Measurements from ENCODE around the gene ZNF200. TPM values are rescaled to one million over a fixed set of nuclear protein-coding genes. Genes with fewer than 3 reads are reported as not detected.
"Not testable (repeated sequence)": the region's sequence is repeated elsewhere in the genome, so short reads cannot be mapped to it uniquely, and the experiment has no call there.

Gene ZNF200, protein sequence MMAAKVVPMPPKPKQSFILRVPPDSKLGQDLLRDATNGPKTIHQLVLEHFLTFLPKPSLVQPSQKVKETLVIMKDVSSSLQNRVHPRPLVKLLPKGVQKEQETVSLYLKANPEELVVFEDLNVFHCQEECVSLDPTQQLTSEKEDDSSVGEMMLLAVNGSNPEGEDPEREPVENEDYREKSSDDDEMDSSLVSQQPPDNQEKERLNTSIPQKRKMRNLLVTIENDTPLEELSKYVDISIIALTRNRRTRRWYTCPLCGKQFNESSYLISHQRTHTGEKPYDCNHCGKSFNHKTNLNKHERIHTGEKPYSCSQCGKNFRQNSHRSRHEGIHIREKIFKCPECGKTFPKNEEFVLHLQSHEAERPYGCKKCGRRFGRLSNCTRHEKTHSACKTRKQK
- 1 to 10 TPM; 5.7 to 8.8 TPM for total RNA-seq
- long read RNA-seq, full-length matches to known transcripts: 8 of 10 reads
- long read RNA-seq, partial matches to known transcripts: 0 of 10 reads
- long read RNA-seq, other reads (novel, unspliced or antisense): 2 of 10 reads

DNA sequence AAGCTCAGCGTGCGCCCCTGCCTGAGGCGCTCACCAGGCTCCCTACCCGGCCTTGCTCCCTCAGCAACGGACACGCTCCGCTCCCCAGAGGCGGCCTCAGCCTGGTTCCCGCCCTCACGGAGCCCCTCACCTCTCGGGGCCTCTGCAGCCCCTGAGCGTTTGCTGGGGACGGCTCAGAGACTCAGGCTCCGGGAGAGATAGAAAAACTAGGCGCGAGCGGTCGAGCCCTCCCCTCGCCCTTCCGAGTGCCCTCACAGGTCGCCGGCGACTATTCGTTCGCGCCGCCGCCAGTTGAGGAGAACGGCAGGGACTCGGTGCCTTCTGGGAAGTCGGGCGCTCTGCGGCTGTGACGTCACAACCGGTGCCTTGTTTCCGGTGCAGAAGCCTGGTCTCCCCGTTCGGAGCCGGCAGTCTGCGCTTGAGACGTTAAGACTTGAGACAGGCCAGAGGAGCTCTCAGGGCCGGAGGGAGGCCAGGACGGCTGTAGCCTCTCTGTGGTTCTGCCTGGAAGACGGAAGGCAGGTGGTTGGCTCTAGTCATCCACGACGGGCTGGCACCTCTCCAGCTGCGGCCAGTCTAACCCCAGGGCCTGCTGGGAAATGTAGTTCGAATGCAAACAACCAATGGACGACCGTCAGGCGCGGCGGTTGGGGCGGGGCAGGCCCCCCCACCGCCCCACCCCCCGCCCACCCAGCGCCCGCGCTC, at the start of gene ZNF200:
Gene ZNF200, minus strand, starts transcription at position 302 of the 705 bp plus-strand sequence. CDS start 1,403 bp downstream, outside the sequence.
- peak; percentile 99 for DNase-seq
- intact Hi-C loops (cut with DNase I): no loop called here
- ATAC-seq: peak; percentile 99 to 100

DNA sequence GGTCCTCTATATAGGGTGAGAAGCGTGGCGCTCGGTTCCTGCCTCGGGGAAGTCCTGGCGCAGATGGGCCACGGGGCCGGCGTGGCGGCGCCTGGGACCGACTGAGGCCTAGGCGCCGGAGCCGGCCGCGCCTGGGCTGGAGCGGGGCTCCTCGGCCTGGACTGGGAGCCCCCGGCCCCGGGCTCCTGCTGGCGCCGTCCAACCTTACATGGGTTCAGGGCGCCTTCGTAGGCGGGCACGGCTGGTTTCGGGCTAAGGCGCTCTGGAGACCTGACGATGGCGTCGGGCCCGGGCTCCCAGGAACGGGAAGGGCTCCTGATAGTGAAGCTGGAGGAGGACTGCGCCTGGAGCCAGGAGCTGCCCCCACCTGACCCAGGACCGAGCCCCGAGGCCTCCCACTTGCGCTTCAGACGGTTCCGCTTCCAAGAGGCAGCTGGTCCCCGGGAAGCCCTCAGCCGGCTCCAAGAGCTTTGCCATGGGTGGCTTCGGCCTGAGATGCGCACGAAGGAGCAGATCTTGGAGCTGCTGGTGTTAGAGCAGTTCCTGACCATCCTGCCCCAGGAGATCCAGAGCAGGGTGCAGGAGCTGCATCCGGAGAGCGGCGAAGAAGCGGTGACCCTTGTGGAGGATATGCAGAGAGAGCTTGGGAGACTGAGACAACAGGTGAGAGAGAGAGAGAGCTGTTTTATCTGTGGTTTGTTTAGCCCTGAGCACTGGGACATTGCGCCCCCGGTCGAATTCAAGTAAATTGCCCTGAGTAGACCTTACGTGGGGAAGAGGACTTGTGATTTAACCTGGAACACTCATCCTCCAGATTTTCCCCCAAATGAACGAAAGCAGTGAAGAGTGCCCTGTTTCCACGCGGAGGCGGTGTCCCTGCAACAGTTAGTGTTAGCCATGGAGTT, 48.8 kb upstream of the ZNF200 start:
- ATAC-seq: no peak
- DNase-seq: peak; percentile 42
- intact Hi-C loops (cut with DNase I): no loop called here

DNA sequence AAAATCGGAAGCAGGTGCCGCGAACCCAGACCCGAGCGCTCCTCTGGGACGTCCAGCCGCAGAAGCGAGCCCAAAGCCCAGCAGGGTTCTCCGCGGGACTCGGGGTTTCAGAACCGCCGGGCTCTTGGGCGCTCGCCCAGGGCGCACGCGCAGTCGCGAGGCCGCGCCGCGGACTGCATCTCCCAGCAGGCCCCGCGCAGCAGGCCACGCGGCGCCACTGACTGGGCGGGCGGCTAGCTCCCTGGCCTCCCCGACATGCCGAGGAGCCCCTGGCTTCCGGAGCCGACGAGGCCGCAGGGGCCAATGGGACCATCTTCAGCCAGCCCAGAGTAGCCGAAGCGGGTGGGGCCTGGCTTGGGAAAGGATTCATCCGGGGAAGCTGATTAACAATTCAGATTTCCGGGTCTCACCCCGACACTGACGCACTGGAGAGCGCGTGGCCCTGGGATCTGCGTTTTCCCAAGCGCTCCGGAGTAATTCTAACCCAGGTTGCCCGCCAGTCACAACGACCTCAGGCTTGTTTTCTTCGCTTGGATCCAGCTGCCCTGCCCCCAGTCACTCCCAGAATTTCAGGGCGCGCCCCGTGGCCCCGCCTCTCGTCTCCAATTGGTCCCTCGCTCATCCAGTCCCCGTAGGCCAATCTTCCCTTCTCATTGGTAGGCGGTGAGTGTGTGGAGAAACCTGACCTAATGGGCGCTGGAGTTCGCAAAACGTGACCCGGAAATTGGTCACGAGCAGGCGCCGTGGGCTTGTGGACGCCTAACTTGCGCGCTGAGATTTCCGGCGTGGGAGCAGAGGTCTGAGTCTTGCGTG, 48.0 kb upstream of the ZNF200 start, which contains the start of gene ZNF263:
Gene ZNF263, plus strand, starts transcription at position 762 of the 813 bp plus-strand sequence. CDS start 328 bp downstream, outside the sequence.
- ATAC-seq: peak; percentile 95 to 97
- intact Hi-C loops (cut with DNase I): no loop called here
- DNase-seq: peak; percentile 96

DNA sequence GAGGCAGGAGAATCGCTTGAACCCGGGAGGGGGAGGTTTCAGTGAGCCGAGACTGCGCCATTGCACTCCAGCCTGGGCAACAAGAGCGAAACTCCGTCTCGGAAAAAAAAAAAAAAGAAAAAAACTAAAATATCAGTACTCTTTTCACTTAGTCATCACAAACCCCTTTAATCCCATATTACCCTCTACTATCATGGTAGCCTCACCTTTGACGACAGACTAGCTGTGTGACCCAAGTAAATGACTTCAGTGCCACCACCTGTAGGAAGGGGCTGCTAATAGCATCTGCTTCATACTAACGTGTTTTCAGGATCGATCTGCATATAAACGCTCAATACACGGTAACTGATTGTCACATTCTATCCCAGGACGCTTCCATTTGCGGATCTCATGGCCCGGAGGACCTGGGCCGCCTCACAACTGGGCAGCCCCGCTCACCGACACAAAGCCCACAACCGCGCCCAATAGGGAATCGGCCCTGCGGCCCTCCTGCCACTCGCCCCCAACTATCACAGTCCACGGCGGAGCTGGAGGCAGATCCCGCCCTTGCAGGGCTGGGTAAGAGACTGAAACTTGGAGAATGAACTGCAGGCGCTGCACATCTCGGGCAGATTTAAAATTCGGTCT, 47.3 kb upstream of the ZNF200 start:
- DNase-seq: no peak
- peak; percentile 32 to 61 for ATAC-seq
- intact Hi-C loops (cut with DNase I): no loop called here

DNA sequence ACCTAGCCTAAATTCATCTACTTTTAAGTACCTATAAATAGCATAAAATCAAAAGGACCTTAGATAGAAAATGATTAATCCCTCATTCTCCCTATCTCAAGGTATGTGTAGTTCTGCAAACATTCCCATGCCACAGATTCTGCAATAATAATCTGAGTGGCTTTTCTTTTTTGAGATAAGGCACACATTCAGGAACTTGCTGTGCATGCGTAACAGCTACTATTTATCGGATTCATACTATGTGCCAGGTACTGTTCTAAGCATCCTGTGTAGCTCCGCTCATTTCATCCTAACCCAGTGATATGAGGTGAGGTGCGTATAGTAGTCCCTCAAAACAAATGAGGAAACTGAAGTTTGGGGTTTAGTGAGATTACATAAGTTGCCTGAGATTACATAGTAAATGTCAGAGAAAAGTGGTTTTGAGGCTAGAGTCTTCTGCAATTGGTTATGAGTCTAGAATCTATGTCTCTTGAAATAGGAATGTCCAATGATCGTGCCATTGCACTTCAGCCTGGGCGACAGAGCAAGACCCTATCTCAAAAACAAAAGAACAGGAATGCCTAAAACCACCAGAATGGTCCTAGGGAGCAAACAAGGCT, 46.4 kb upstream of the ZNF200 start:
- intact Hi-C loops (cut with DNase I): no loop called here
- DNase-seq (no peak), ATAC-seq (no peak)

DNA sequence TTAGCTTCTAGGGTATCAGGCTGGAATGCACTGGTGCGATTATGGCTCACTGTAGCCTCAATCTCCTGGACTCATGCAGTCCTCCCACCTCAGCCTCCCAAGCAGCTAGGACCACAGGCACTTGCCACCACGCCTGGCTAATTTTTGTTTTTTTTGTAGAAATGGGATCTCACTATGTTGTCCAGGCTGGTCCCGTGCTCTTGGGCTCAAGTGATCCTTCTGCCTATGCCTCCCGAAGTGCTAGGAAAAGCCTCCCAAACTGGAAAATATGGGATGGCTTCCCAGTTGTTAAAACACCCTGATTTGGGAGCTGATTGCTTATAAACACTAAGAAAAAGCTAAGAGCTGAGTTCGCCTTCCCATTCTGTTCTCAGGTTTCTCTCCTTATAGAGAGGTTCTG, 41.7 kb upstream of the ZNF200 start:
- ATAC-seq (no peak), DNase-seq (no peak)
- intact Hi-C loops (cut with DNase I): no loop called here

DNA sequence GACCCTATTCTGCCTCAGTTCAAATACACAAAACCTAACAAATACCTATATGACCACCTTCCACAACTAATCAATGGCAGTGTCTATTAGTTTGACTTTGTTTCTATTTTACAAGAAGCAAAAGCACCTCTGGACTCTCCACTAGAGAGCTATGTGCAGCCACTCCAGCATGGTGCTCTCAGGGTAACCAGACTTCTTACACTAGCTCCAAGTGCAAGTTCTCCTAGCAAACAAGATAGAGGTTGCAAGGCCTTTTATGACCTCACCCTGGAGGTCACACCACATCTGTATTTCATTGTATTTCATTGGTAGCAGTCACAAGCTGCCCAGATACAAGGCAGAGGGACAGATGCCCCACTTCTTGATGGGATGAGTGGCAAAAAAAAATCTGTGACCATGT, 40.0 kb upstream of the ZNF200 start:
- DNase-seq (no peak), ATAC-seq (no peak)

DNA sequence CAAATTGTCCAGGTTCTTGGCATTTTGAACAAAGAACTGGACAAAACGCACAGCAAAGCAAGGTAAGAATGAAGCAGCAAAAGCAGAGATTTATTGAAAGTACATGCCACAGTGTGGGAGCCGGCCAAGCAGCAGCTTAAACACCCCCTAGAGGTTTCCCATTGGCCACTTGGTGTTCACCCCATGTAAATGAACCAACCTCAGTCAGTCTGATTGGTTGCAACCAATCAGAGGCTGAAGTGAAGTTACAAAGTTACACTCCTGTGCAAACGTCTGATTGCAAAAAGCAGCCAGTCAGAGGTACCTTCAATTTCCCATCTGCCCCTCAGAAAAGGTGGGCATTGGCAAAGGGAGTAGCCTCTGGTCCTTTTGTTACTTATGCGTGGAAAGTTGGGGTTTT, 39.5 kb upstream of the ZNF200 start:
- no peak for ATAC-seq
- intact Hi-C loops (cut with DNase I): no loop called here
- DNase-seq: no peak

More for the DNA sequence above, 40.0 kb upstream of the ZNF200 start:
- intact Hi-C loops (cut with DNase I): no loop called here

DNA sequence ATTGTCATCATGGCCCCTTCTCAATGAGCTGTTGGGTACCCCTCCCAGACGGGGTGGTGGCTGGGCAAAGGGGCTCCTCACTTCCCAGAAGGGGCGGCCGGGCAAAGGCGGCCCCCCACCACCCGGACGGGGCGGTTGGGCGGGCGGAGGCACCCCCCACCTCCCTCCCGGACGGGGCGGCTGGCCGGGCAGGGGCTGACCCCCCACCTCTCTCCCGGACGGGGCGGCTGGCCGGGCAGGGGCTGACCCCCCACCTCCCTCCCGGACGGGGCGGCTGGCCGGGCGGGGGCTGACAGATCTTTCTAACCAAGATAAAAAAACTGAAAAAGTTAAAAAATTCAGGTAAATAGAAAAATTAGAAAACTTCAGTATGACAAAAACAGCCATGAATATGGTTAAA, 36.3 kb upstream of the ZNF200 start:
- not testable (repeated sequence) for DNase-seq, ATAC-seq

DNA sequence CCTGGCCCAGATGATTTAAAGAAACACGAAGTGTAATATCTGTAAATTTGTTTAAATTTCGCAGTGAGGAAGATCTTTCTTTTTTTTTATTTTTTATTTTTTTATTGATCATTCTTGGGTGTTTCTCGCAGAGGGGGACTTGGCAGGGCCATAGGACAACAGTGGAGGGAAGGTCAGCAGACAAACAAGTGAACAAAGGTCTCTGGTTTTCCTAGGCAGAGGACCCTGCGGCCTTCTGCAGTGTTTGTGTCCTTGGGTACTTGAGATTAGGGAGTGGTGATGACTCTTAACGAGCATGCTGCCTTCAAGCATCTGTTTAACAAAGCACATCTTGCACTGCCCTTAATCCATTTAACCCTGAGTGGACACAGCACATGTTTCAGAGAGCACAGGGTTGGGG, 35.8 kb upstream of the ZNF200 start:
- DNase-seq; intact Hi-C loops (cut with DNase I); ATAC-seq: not testable (repeated sequence)

More for the DNA sequence above, 36.3 kb upstream of the ZNF200 start:
- intact Hi-C loops (cut with DNase I): not testable (repeated sequence)

DNA sequence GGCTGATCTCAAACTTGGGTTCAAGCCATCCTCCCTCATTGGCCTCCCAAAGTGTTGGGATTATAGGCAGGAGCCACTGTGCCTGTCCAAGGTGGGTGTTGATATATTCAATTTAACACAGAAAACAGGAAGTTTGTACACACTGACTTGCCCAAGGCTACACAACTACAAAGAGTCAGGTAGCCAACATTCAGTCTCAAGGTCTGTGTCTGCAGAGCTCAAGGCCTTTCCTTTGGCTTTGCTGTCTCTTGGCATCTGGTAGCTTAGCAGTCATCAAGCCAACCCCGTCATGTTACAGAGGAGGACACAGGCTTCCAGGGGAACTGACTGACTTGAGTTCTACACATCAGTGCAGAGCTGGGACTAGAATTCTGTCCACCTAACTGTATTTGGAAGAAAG, 33.3 kb upstream of the ZNF200 start:
- ATAC-seq (no peak), DNase-seq (no peak)
- intact Hi-C loops (cut with DNase I): no loop called here

DNA sequence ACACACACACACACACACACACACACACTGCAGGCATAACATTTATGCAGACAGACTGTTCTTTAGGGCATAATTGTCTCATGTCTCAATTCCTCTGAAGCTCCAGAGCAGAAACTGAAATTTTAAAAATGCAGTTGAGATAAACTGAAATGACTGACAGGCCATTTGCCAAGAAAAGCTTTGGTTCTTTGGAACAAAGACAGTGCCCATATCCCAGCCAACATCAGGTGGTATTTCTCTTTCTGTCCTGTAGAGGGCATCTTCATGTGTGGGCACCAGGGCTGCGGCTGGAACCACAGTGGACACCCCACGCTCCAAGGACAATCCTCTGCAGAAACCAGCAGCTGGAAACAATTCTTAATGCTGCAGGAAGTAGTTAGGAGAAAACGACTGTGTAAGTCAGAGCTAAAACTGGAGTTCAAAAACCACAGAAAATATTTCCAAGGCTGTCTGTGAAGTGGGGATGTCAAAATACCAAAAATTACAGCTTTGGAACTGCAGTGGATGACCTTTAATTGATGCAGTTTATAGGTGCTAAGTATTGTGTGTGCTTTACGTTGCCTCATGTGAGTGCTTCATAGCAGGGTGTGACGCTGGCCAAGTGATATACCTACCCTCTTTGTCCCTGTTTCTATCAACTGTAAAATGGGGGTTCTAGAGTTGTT, 32.0 kb upstream of the ZNF200 start:
- intact Hi-C loops (cut with DNase I): no loop called here
- ATAC-seq: no peak
- DNase-seq: peak; percentile 40

DNA sequence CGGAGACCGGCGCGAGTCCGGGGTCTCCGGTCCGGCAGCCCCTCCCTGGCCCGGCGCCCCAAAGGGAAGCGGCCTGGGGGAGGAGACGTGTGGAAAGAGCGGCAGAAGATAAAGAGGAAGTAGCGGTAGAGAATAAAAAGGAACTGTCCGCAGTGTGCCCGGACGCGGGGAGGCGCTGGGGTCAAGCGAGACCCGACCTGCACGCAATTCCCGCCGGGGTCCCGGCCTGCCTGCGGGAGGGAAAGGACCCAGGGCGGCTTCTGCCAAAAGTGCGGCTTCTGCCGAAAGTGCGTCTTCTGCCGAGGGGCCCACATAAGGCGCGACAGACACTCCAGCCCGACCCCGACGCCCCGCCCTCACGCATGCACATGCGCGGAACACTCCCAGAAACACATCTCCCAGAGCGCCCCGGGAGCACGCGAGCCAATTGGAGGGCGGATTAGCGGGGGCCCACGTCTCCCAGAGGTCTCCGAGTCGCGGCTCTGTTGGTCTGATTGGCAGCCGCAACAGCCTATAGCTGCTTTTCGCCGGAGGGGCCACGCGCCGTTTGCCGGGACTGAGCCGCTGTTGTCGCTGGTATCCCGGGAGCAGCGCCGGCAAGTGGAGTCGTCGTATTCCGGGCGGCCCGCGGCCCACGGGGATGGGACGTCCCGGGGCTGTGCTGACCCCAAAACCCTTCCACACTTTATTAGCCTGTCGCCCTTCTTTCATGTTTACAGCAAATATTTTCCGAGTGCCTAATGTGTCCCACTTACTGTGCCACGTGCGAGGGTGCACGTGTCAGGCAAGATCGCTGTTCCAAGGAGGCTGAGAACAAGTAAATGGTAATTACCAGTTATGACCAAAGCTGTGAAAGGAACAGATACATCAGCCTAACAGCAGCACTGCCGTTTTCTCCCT, 29.4 kb upstream of the ZNF200 start:
- intact Hi-C loops (cut with DNase I): loop anchor here in 1 of 2 donors (5.0 kb wide), 1 partner anchor 233 kb away; the partner anchor contains the start of gene C16orf90
- ATAC-seq (peak; percentile 97 to 98), DNase-seq (peak; percentile 98)

DNA sequence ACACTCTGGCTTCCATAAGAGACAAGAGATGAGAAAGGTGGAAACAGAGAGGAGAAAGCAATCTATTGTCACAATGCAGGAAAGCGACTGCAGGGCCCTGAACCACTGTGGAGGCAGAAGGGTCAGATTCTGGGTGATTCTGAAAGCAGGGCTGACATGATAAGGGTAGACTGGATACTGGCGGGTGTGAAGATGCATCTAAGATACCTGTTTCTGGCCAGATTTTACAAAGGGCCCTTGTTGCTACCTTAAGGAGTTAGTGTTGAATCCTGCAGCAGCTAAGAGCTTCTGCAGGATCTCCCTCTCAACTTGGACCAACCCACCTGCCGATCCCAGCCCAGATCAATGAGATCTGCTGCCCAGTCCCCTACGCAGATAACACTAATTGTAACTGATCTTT, 27.6 kb upstream of the ZNF200 start:
- intact Hi-C loops (cut with DNase I): loop anchor here in 1 of 2 donors (5.0 kb wide), 1 partner anchor 235 kb away; the partner anchor contains the start of gene C16orf90
- DNase-seq (no peak), ATAC-seq (no peak)

DNA sequence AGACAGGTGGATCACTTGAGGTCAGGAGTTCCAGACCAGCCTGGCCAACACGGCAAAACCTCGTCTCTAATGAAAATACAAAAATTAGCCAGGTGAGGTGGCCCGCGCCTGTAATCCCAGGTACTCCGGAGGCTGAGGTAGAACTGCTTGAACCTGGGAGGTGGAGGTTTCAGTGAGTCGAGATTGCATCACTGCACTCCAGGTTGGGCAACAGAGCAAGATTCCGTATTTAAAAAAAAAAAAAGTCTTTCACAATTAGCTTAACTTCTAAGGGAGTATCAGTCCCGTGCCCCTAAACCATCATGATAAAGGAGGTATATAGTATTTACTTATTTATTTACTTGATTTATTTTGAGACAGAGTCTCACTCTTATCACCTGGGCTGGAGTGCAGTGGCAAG, 24.9 kb upstream of the ZNF200 start:
- intact Hi-C loops (cut with DNase I): loop anchor here in 1 of 2 donors (5.0 kb wide), 1 partner anchor 237 kb away; the partner anchor contains the start of gene C16orf90

More for the DNA sequence above, 24.9 kb upstream of the ZNF200 start:
- DNase-seq: no peak
- ATAC-seq: no peak
